Vagina (tissue), 2 donors: ENCODE measurements around the gene DYSF.

Source experiments
- CTCF ChIP-seq, 3 experiments: fragments of 450-650 bp in 2 of 3; fragments of 200-600 bp in 1 of 3; sonication (generic) in 1 of 3; IDR thresholded peaks; one replicate each; pipeline ENCODE4 v1.5.1; 2017 to 2019; ENCODE audit warnings: antibody characterized with exemption in 3 of 3, mild to moderate bottlenecking in 2 of 3, moderate library complexity in 2 of 3
- POLR2A ChIP-seq, 2 donors: fragments of 450-650 bp; IDR thresholded peaks; one replicate each; pipeline ENCODE4 v1.6.1; 2017; ENCODE audit warnings: antibody characterized with exemption in 2 of 2, mild to moderate bottlenecking in 2 of 2, moderate library complexity in 2 of 2

DNA sequence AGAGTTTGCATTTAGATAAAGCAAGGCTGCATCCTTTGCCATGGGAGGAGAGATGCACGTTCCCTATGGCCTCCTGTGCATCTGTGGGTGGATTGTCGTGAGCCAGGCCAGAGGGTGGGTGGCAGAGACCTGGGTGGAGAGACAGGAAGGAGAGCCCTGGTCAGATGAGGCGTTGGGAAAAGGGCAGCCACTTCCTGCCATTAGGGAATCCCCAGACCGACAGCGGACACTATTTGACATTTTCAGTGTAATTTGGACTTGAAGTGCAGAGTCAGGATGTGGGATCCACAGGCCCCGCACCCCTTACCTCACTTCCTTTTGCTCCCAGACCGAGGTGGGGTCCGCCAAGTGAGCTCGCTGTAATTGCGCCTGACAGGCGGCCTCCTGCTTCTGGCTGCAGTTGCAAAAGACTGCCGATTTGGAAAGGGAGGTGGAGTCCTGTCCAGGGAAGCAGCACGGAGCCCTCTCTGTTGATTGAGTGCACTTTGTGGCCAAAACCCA, 150.0 kb downstream of the DYSF start:
- TF ChIP-seq CTCF (IDR thresholded peaks at IDR 0.05): no peak
- TF ChIP-seq POLR2A (IDR thresholded peaks at IDR 0.05): no peak
